OCI-M2 (cell line): ENCODE measurements around the gene RINT1.
"Not testable (repeated sequence)": the region's sequence is repeated elsewhere in the genome, so short reads cannot be mapped to it uniquely, and the experiment has no call there.

Source experiments
- DNase-seq: peaks from one replicate; lab custom pipeline; 2025; ENCODE audit not compliant: unreplicated experiment; lab: John Stamatoyannopoulos, UW

The RINT1 gene

DNA sequence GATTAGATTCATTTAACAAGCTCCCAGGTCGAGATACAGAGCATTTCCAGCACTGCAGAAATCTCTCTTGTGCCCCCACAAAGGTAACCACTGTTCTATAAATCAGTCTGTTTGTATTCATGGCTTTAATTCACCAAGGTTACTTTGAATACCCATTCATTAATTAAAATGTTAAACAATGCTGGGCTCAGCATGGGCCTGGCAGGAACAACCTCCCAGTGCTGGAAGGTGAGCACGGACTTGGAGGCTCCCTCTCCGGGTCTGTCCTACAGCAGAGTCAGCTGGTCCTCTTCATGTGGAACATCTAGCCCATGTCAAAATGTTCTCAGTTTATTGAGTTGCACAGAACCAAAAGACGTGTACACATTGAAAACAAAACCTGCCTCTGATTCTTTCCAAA is 64.9 kb downstream of the RINT1 start:
- DNase-seq = no peak

DNA sequence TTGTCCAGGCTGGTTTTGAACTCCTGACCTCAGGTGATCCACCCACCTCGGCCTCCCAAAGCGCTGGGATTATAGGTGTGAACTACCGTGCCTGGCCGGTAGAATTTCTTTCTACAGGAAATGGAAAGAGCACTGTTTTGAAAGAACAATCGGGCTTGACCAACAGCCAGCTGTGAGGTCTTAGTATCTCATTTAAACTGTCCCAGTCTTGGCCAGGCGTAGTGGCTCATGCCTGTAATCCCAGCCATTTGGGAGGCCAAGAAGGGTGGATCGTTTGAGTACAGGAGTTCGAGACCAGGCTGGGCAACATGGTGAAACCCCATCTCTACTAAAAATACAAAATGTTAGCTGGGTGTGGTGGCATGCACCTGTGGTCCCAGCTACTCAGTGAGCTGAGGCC is 67.1 kb downstream of the RINT1 start:
- DNase-seq = not testable (repeated sequence)

DNA sequence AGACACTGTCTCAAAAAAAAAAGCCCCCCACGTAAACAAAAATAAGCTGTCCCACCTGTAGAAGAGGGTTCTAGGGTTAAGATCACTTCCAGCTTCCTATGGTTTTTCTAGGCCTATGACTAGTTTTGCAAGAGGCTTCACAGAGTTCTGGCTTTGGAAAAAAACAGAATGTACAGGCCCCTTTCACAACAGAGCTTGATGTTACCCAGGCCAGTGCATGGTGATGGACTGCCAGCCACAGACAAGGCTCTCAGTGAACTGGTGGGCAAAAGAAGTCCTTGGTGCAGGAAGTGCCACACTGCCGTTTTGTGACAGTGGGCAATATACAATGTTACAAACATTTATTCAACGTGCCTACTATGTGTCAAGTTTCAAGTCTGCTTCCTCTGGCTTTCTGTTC is 67.5 kb downstream of the RINT1 start:
- no peak for DNase-seq

DNA sequence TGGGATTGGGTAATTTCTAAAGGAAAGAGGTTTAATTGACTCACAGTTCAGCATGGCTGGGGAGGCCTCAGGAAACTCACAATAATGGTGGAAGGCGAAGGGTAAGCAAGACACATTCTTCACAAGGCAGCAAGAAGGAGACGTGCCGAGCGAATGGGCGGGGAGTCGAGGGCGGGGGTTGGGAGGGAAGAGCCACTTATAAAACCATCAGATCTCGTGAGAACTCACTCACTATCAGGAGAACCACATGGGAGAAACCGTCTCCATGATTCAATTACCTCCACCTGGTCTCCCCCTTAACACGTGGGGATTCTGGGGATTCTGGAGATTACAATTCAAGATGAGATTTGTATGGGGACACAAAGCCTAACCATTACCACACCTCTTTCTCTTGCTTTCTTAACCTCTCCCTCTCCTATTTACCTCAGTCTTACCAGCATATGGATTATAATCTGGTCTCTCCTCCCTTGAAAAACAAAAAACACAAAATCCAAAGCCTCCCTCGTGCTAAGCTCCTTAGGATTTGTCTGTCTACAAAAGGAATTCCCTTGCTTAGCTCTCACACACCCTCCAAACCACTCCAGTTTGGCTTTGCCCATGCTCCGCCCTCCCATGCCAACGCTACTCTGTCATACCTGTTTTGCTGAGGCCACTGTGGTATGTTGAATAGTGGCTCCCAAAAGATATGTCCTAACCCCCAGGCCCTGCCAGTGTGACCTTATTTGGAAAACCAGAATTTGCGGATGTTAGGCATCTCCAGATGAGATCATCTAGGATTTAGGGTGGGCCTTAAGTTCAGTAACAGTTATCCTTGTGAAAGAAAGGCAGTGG is 68.9 kb downstream of the RINT1 start:
- no peak for DNase-seq

DNA sequence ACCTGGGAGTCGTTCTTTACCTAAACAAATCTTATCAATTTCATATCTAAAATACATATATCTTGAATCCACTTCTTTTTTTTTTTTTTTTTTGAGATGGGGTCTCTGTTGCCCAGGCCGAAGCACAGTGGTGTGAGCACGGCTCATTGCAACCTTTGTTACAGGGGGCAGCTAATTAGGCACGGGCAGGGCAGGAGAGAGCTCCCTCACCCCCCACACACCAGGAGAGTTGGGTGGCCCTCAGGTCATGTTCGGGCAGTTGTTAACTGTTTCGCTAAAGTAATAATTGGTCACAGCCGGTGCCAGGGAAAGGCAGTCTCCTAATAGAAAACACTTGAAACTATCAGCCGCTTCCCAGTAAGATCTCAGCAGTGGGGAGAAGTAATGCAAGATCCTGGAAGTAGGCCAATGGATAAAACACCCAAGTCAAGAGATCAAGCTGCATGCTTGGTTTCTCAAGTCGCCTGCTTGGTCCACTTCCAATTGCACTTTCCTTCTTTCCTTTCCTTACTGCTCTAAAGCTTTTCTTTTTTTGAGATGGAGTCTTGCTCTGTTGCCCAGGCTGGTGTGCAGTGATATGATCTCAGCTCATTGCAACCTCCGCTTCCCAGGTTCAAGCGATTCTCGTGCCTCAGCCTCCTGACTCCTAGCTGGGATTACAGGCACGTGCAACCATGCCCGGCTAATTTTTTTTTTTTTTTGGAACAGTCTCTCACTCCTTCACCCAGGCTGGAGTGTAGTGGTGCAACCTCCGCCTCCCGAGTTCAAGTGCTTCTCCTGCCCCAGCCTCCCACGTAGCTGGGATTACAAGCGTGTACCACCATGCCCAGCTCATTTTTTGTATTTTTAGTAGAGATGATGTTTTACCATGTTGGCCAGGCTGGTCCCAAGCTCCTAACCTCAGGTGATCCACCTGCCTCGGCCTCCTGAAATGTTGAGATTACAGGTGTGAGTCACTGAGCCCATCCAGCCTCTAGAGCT is 70.6 kb downstream of the RINT1 start:
- no peak for DNase-seq

DNA sequence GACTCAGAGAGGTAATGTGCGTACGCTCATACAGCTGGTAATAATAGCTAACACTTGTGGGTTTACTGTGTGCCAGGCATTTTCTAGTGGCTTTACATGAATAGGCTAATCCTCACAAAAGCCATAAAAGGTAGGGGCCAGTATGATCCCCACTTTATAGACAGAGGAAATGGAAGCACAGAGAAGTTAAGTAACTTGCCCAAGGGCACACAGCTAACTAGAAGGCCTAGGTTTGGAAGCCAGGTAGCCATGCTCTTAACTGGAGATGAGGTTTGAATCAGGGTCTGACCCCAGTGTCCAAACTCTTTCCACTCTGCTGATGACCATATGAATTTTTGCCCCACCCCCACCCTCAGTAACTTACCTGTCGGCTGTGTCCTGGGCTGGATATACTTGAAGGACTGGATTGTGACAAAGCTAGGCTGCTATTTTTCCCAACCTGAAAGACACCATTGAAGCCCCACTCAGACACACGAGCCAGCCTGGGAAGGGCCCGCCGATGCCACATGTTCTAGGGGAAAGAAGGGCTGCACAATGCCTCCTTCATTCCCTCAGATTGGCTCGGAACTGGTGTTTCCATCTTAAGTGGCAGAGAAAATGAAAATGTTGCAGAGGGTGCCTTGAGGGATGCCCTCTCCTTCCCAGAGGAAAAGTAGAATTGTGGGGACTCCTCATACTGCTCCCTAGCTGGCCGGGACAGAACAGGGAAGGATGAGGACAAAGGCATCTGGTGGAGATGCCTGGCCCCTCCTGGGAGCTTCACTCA is 78.3 kb downstream of the RINT1 start:
- no peak for DNase-seq

DNA sequence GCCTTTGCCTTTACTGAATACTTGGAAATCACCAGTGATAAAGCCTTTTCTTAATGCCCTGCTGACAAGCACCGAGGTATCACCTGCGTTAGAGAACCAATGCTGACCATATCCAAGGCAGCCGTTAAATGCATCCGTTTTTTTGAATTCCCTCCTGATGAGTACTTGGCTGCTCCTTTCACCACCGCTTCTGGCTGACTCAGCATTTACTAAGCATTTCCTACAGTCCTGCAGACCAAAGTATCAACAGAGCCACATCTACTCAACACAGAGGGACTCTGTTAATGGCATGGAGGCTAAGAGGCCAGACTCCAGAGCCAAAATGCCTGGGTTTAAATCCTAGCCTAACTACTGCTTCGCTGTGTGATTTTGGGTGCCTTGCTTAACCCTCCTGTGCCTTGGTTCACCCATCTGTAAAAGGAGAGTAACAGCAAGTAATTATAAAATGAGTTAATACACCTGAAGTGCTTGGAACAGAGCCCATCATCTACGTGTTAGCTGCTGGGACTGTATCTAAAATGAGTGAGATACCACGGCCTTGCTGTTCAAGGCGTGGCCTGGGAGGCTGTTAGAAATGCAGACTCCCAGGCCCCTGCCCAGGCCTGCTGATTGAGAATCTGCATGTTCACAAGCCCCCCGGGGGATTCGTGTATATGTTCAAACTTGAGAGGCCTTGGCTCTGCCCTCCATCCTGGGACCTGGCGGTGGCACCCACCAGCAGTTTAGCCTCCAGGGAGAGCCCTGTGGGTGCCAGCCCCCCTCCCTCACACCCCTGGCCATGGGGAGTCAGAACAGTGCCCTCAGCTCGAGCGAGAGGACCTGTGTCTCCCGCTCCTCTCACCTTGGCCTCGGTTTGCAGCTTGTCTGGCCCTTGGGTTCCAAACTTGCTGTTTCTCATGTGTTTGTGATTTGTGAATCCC is 80.1 kb downstream of the RINT1 start:
- no peak for DNase-seq

DNA sequence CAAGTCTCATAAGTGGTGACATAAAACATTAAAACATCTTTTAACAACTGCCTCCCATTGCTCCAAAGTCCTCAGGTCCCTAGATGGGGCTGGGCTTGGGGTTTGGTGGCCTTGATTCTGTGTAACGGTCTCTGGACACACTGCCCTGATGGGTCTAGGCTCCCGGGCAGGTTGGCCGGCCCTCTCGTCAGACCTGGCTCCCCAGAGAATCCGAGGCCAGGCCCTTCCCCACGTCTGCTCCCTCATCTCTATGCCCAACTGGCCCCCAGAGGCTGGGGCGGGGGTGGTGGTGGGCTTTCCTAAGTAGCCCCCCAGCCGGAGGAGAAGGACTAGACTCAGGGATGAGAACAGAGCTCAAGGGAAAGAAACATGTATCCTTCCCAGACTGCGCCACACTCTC is 80.8 kb downstream of the RINT1 start:
- no peak for DNase-seq

DNA sequence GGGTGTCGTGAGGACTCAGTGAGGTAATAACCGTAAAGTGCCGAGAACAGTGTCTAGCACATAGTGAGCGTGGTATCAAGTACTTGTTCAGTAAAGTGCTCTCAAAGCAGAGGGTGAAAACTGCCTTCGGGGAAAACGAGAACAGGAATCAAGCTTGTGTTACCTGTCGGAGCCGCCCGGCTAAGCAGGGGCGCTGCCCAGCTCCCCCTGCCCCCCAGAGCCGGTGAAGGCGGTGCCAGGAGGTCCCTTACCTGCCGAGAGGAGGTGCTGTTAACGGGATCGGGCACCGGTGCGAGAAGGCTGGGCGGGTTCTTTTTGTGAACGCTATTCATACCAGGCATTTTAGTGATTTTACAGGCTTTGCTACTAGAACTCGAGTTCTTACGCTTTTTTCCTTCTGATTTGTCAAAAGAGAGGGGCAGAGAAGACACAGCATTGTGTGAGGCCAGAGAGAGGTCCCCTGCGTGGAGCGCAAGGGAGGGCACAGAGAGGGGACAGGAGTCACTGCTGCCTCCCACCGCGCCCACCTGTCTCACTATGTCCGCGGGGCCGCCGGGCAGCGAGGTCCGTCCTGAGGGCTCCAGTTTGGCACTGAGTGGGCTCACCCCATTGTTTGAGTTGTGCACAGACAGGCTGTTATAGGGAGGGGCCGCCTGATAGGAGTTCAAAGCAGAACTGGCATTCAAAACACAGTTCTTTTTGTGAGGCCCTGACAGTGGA is 81.8 kb downstream of the RINT1 start:
- DNase-seq = no peak

DNA sequence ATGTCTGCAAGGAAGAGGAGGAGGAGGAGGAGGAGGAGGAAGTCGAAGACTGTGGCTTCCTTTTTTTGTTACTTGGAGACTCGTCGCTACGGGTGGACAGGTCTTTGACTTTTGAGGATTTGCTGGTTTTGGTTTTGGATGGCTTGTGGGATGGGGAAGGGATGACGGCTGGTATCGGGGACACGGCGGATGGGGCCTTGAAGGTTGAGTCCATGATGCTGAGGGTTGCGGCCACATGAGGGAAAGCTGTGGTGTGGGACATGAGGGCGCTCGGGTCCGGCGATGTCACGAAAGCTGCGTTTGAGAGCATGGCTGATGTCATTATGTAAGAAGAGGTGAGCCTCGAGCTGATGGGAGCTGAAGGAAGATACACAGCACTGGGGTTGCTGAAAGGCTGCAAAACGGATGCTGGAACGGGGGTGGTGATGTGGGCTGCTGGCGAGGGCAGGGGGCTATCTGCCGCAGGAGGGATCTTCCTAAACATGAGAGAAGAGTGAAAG is 82.4 kb downstream of the RINT1 start:
- DNase-seq = no peak
